ENCODE results near the gene SGPP2.

Gene SGPP2

GRCh38 chr2:222525811-222526210 is 101.5 kb downstream of the SGPP2 start:
- no peak for DNase-seq (ENCODE audit: low read depth)

- DNase-seq (ENCODE audit: low read depth) = no peak
Measured at GRCh38 chr2:222526480-222527277, 102.3 kb downstream of the SGPP2 start.

- DNase-seq (ENCODE audit: low read depth) = no peak
Measured at GRCh38 chr2:222532315-222532714, 108.0 kb downstream of the SGPP2 start.

GRCh38 chr2:222535477-222535876 is 111.1 kb downstream of the SGPP2 start:
- DNase-seq (ENCODE audit: low read depth) = no peak

- no peak for DNase-seq (ENCODE audit: low read depth)
Measured at GRCh38 chr2:222538535-222538934, 114.2 kb downstream of the SGPP2 start.

GRCh38 chr2:222544661-222545060 is 120.3 kb downstream of the SGPP2 start:
- no peak for DNase-seq (ENCODE audit: low read depth)

- no peak for DNase-seq (ENCODE audit: low read depth)
Measured at GRCh38 chr2:222545823-222546795, 121.8 kb downstream of the SGPP2 start.

GRCh38 chr2:222547083-222547482 is 122.7 kb downstream of the SGPP2 start:
- no peak for DNase-seq (ENCODE audit: low read depth)

GRCh38 chr2:222548992-222549391 is 124.6 kb downstream of the SGPP2 start:
- no peak for DNase-seq (ENCODE audit: low read depth)

- DNase-seq (ENCODE audit: low read depth) = no peak
Measured at GRCh38 chr2:222554517-222554916, 130.2 kb downstream of the SGPP2 start.

GRCh38 chr2:222561151-222561550 is 136.8 kb downstream of the SGPP2 start:
- DNase-seq (ENCODE audit: low read depth) = no peak

- peak; percentile 8 for DNase-seq (ENCODE audit: low read depth)
Measured at GRCh38 chr2:222561817-222562645, 137.7 kb downstream of the SGPP2 start.

- DNase-seq (ENCODE audit: low read depth) = no peak
Measured at GRCh38 chr2:222563106-222563718, 138.9 kb downstream of the SGPP2 start.

GRCh38 chr2:222563936-222564335 is 139.6 kb downstream of the SGPP2 start:
- no peak for DNase-seq (ENCODE audit: low read depth)

- no peak for DNase-seq (ENCODE audit: low read depth)
Measured at GRCh38 chr2:222566229-222566628, 141.9 kb downstream of the SGPP2 start.

- no peak for DNase-seq (ENCODE audit: low read depth)
Measured at GRCh38 chr2:222568865-222569264, 144.5 kb downstream of the SGPP2 start.

GRCh38 chr2:222569826-222570225 is 145.5 kb downstream of the SGPP2 start:
- DNase-seq (ENCODE audit: low read depth) = no peak

GRCh38 chr2:222572264-222572721 is 147.9 kb downstream of the SGPP2 start:
- DNase-seq (ENCODE audit: low read depth) = no peak

GRCh38 chr2:222572751-222573174 is 148.4 kb downstream of the SGPP2 start:
- no peak for DNase-seq (ENCODE audit: low read depth)

- no peak for DNase-seq (ENCODE audit: low read depth)
Measured at GRCh38 chr2:222575618-222576017, 151.3 kb downstream of the SGPP2 start.
